ENCODE data around the gene IL6R.

Gene IL6R

GRCh38 chr1:154453574-154454352 lies 48.6 kb downstream of the IL6R start:
- DNase-seq: no peak

- no peak for DNase-seq
Measured at GRCh38 chr1:154454386-154455120, 49.4 kb downstream of the IL6R start.

GRCh38 chr1:154456631-154457030 lies 51.5 kb downstream of the IL6R start:
- no peak for DNase-seq

- no peak for DNase-seq
Measured at GRCh38 chr1:154459080-154459479, 53.9 kb downstream of the IL6R start.

- no peak for DNase-seq
Measured at GRCh38 chr1:154460695-154461260, 55.6 kb downstream of the IL6R start.

GRCh38 chr1:154463512-154463990 lies 58.4 kb downstream of the IL6R start:
- DNase-seq: peak; percentile 67

GRCh38 chr1:154465621-154466195 lies 60.6 kb downstream of the IL6R start:
- DNase-seq: no peak

GRCh38 chr1:154466206-154466605 lies 61.1 kb downstream of the IL6R start:
- no peak for DNase-seq

GRCh38 chr1:154466921-154467417 lies 61.8 kb downstream of the IL6R start:
- DNase-seq: no peak

- DNase-seq: no peak
Measured at GRCh38 chr1:154467434-154468102, 62.4 kb downstream of the IL6R start.

GRCh38 chr1:154468535-154469250 lies 63.5 kb downstream of the IL6R start:
- DNase-seq: no peak

- DNase-seq: no peak
Measured at GRCh38 chr1:154469844-154470560, 64.9 kb downstream of the IL6R start.

GRCh38 chr1:154471304-154471703 lies 66.2 kb downstream of the IL6R start:
- no peak for DNase-seq

- no peak for DNase-seq
Measured at GRCh38 chr1:154474802-154475201, 69.7 kb downstream of the IL6R start.

GRCh38 chr1:154476791-154477190 lies 71.6 kb downstream of the IL6R start:
- DNase-seq: no peak

GRCh38 chr1:154478013-154478412 lies 72.9 kb downstream of the IL6R start:
- no peak for DNase-seq

GRCh38 chr1:154478639-154479038 lies 73.5 kb downstream of the IL6R start:
- no peak for DNase-seq

GRCh38 chr1:154479764-154480421 lies 74.8 kb downstream of the IL6R start:
- DNase-seq: peak; percentile 36

- DNase-seq: no peak
Measured at GRCh38 chr1:154481053-154481452, 75.9 kb downstream of the IL6R start.

GRCh38 chr1:154483941-154484803 lies 79.0 kb downstream of the IL6R start:
- DNase-seq: no peak
